DOHH2 (cell line): Measurements from ENCODE around the gene ACTN4.

Experiments
- H3F3A ChIP-seq: fragments of 200-600 bp; sonication (generic), shearing (Covaris generic); 2 replicates; pipeline ENCODE4 v1.6.0; 2016; ENCODE audit warnings: antibody characterized with exemption, mild to moderate bottlenecking; ENCODE audit not compliant: control insufficient read depth, insufficient read depth
- H3K27ac ChIP-seq: fragments of 200-600 bp; sonication (generic); 2 replicates; pipeline ENCODE4 v1.5.1; 2014; ENCODE audit warnings: low read depth, mild to moderate bottlenecking, low read length, moderate library complexity
- H3K27me3 ChIP-seq: fragments of 200-600 bp; sonication (generic); 2 replicates; pipeline ENCODE4 v1.6.1; 2014; ENCODE audit warnings: mild to moderate bottlenecking, low read length, mixed read lengths; ENCODE audit not compliant: control insufficient read depth
- H3K36me3 ChIP-seq: fragments of 200-600 bp; sonication (generic); 2 replicates; pipeline ENCODE4 v1.6.1; 2014; ENCODE audit warnings: mild to moderate bottlenecking, low read length, moderate library complexity, mixed read lengths; ENCODE audit not compliant: control insufficient read depth
- H3K4me1 ChIP-seq: fragments of 200-600 bp; sonication (generic); 2 replicates; pipeline ENCODE4 v1.6.1; 2014; ENCODE audit warnings: mild to moderate bottlenecking, low read length, mixed read lengths; ENCODE audit not compliant: control insufficient read depth
- H3K4me2 ChIP-seq: fragments of 200-600 bp; sonication (generic); 2 replicates; pipeline ENCODE4 v1.6.0; 2014; ENCODE audit warnings: mild to moderate bottlenecking, low read length, moderate library complexity
- H3K4me3 ChIP-seq: fragments of 200-600 bp; sonication (generic); 2 replicates; pipeline ENCODE4 v1.5.1; 2014; ENCODE audit warnings: mild to moderate bottlenecking, low read length, mixed read lengths
- H3K79me2 ChIP-seq: fragments of 200-600 bp; sonication (generic); 2 replicates; pipeline ENCODE4 v1.6.1; 2014; ENCODE audit warnings: mild to moderate bottlenecking, low read length, mixed read lengths; ENCODE audit not compliant: control insufficient read depth
- H3K9me2 ChIP-seq: fragments of 200-600 bp; sonication (generic); replicated peaks from 2 replicates; pipeline ENCODE4 v1.6.1; 2014; ENCODE audit warnings: mild to moderate bottlenecking, low read length, mixed read lengths; ENCODE audit not compliant: control insufficient read depth
- H3K9me3 ChIP-seq: fragments of 200-600 bp; sonication (generic); 2 replicates; pipeline ENCODE4 v1.6.1; 2014; ENCODE audit warnings: antibody characterized with exemption, low read length, mixed read lengths; ENCODE audit not compliant: control insufficient read depth, insufficient read depth
- H4K20me1 ChIP-seq: fragments of 200-600 bp; sonication (generic); 2 replicates; pipeline ENCODE4 v1.6.0; 2014; ENCODE audit warnings: low read depth, mild to moderate bottlenecking, antibody characterized with exemption, low read length, moderate library complexity; ENCODE audit not compliant: control insufficient read depth, insufficient read depth
- CTCF ChIP-seq: fragments of 200-600 bp; sonication (generic); IDR thresholded peaks from one replicate; pipeline ENCODE4 v1.5.1; 2014; ENCODE audit warnings: antibody characterized with exemption, mild to moderate bottlenecking, low read depth, low read length; ENCODE audit not compliant: poor library complexity, severe bottlenecking
- EZH2phosphoT487 ChIP-seq: fragments of 200-600 bp; sonication (generic); IDR thresholded peaks from 2 replicates; pipeline ENCODE4 v1.6.1; 2017; ENCODE audit warnings: borderline replicate concordance, mild to moderate bottlenecking, antibody characterized with exemption, low read length, moderate library complexity, mixed read lengths

The ACTN4 gene

DNA sequence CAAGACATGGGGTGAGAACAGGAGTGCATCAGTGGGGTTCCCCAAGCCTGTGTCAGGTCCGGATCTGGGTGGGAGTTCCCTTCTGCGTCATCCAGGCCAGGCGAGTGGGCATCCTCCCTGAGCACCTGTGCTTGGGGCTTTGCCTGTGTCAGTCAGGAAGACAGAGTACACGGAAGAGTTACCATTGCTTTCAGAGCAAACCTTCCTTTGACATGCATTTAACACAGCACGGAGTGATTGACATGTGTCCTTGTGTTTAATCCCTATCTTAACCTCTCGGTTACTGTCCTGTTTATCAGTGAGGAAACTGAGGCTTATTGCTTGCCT is 49.2 kb downstream of the ACTN4 start:
- Histone ChIP-seq H3K27ac (no peak overlapping the region), H3K36me3 (peaks cover 24% of the 10 kb centered on the region), H3K4me1 (peaks cover 25% of the 10 kb centered on the region)

DNA sequence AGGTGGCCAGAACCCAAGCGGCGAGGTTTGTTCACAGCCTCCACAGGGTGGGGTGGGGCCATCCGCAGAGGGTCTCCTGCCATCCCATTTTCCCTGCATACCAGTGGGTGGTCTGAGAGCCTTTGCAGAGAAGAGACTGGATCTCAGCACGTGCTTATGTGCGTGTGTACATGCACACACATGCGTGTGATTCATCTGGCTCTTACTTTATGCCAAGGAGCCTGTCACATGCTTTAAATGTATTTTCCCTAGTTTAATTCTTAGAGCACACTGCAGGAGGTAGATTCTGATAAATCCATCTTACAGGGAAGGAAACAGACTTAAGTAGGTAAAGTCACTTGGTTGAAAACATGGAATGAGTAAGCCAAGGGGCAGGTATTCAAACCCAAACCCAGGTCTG is 49.7 kb downstream of the ACTN4 start:
- H3K79me2 ChIP-seq = peaks cover 73% of the 10 kb centered on the region
- H3F3A ChIP-seq = no peaks in the 10 kb centered on the region
- no peaks in the 10 kb centered on the region for H3K9me2 ChIP-seq
- no peak overlapping the region for H3K4me3 ChIP-seq
- TF ChIP-seq EZH2phosphoT487 (no peak), CTCF (no peak)
- peaks cover 21% of the 10 kb centered on the region for H4K20me1 ChIP-seq
- peaks cover 25% of the 10 kb centered on the region for H3K4me1 ChIP-seq
- no peaks in the 10 kb centered on the region for H3K9me3 ChIP-seq
- H3K27ac ChIP-seq = no peak overlapping the region
- no peak overlapping the region for H3K4me2 ChIP-seq
- no peaks in the 10 kb centered on the region for H3K27me3 ChIP-seq
- H3K36me3 ChIP-seq = peaks cover 25% of the 10 kb centered on the region

More for the DNA sequence above, 49.2 kb downstream of the ACTN4 start:
- Histone ChIP-seq H3K4me3 (no peak overlapping the region), H3K9me2 (no peaks in the 10 kb centered on the region), H3F3A (no peaks in the 10 kb centered on the region), H3K27me3 (no peaks in the 10 kb centered on the region), H3K4me2 (no peak overlapping the region), H3K9me3 (no peaks in the 10 kb centered on the region), H3K79me2 (peaks cover 78% of the 10 kb centered on the region), H4K20me1 (peaks cover 21% of the 10 kb centered on the region)
- TF ChIP-seq EZH2phosphoT487 = no peak

DNA sequence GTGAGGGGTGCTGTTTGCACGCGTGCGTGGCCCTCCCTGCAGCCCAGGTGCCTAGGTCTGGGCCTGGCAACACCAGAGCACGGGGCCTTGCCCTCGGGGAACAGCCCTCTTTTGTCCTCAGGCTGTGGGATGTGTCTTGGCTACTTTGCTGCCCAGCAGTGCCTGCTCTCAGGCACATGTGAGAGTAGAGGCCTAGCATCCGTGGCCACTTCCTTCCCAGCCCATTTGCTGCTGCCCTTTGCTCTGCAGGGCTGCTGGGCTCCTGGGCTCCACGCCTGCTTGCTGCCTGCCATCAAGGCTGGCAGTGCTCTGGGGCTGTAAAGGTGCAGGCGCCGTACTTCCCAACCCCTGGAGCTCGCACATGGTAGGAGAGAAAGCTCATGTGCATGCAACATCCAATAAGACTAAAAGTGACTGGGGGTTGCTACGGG is 50.2 kb downstream of the ACTN4 start:
- H3K9me3 ChIP-seq = no peaks in the 10 kb centered on the region
- no peak overlapping the region for H3K4me3 ChIP-seq
- H4K20me1 ChIP-seq = peaks cover 21% of the 10 kb centered on the region
- no peak for TF ChIP-seq EZH2phosphoT487
- no peak for TF ChIP-seq CTCF
- peaks cover 29% of the 10 kb centered on the region for H3K36me3 ChIP-seq
- H3K4me2 ChIP-seq = no peak overlapping the region
- H3K9me2 ChIP-seq = no peaks in the 10 kb centered on the region
- no peaks in the 10 kb centered on the region for H3F3A ChIP-seq
- H3K27ac ChIP-seq = no peak overlapping the region
- peaks cover 24% of the 10 kb centered on the region for H3K4me1 ChIP-seq
- H3K79me2 ChIP-seq = peaks cover 68% of the 10 kb centered on the region
- H3K27me3 ChIP-seq = no peaks in the 10 kb centered on the region

DNA sequence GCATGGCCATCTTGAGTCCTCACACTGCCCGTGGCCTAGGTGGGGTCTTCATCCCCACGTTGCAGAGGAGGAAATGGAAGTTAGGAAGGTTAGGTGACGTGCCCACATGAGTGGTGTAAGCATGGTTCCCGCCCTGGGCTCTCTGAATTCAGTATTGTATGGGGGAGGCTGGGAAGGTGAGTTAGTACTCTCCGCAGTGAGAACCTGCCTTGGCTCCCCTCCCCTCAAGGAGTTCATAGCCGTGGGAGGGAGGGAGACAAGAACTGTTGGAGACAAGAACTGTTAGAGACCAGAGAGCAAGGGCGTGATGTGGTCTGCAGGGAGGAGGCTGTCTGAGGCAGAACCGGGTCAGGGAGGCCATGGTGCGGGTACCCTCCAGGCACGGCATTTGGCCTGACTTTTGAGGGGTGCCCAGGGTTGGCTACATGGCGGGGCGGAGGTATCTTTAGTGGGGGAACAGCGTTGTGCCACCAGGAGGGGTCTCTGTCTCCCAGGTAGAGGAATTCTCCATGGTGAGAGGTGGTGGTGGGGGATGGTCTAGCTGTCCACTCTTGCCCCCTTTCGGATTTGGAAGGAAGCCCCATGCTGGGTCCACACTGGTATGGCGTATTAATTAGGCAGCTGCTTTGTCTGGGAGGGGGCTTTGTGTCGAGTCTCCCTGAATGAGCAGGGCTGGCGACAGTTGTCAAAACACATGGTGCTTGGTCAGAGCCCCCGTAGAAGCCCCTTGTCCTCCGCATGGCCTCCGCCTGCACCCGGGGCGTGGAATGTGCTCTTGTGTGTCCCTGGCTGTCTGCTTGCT is 51.0 kb downstream of the ACTN4 start:
- Histone ChIP-seq H3K27ac (no peak overlapping the region), H3K36me3 (peaks cover 35% of the 10 kb centered on the region), H4K20me1 (peaks cover 16% of the 10 kb centered on the region)

More for the DNA sequence above, 51.0 kb downstream of the ACTN4 start:
- H3K9me2 ChIP-seq = no peaks in the 10 kb centered on the region
- H3K4me1 ChIP-seq = peaks cover 16% of the 10 kb centered on the region
- no peak overlapping the region for H3K4me2 ChIP-seq
- peaks cover 60% of the 10 kb centered on the region for H3K79me2 ChIP-seq
- no peaks in the 10 kb centered on the region for H3F3A ChIP-seq
- H3K9me3 ChIP-seq = no peaks in the 10 kb centered on the region
- no peaks in the 10 kb centered on the region for H3K27me3 ChIP-seq
- TF ChIP-seq CTCF (no peak), EZH2phosphoT487 (no peak)
- no peak overlapping the region for H3K4me3 ChIP-seq
